ENCODE results near the gene TAS2R31. TPM values are rescaled to one million over a fixed set of nuclear protein-coding genes. Genes with fewer than 3 reads are reported as not detected.

Gene TAS2R31
- total RNA-seq, 1 donor from 2014 or later: 2.2 TPM

GRCh38 chr12:11026118-11026517 is 5.1 kb downstream of the TAS2R31 start:
- H3K36me3 Mint-ChIP-seq (ENCODE audit: low read depth, unreplicated experiment): peaks cover 10% of the 10 kb centered on the region
- no peak overlapping the region for H3K4me3 ChIP-seq (ENCODE audit: insufficient read depth, low read depth, low read length)

GRCh38 chr12:11023387-11023786 is 7.8 kb downstream of the TAS2R31 start:
- Histone ChIP-seq H3K27ac (ENCODE audit: low read depth, low read length) (no peak overlapping the region), H3K4me3 (ENCODE audit: insufficient read depth, low read depth, low read length) (no peak overlapping the region), H3K4me1 (ENCODE audit: insufficient read depth, low read length) (no peaks in the 10 kb centered on the region), H3K27me3 (ENCODE audit: insufficient read depth, low read length) (no peaks in the 10 kb centered on the region), H3K36me3 (ENCODE audit: insufficient read depth, low read length) (no peaks in the 10 kb centered on the region), H2AFZ (ENCODE audit: low read depth, low read length) (no peak overlapping the region), H3K79me2 (ENCODE audit: insufficient read depth, low read length) (no peaks in the 10 kb centered on the region), H4K20me1 (ENCODE audit: insufficient read depth, low read length) (peaks cover 3% of the 10 kb centered on the region), H3K9me3 (ENCODE audit: insufficient read depth, low read depth, low read length) (no peaks in the 10 kb centered on the region), H3K4me2 (ENCODE audit: low read length) (no peak overlapping the region), H3K9ac (ENCODE audit: low read length) (no peak overlapping the region)
- H3K4me3 Mint-ChIP-seq (ENCODE audit: unreplicated experiment): no peak overlapping the region
- H3K4me1 Mint-ChIP-seq (ENCODE audit: low read depth, unreplicated experiment): no peaks in the 10 kb centered on the region
- H3K27me3 Mint-ChIP-seq (ENCODE audit: low read depth, unreplicated experiment): no peaks in the 10 kb centered on the region
- no peak overlapping the region for H3K27ac Mint-ChIP-seq (ENCODE audit: unreplicated experiment)
- DNase-seq (ENCODE audit: low read depth) (no peak), FAIRE-seq (no peak)
- TF ChIP-seq CTCF (IDR thresholded peaks at IDR 0.05; ENCODE audit: insufficient read depth, low read depth, low read length) (no peak), EZH2 (IDR thresholded peaks at IDR 0.05; ENCODE audit: insufficient read depth, low read length) (no peak)
- peaks cover 10% of the 10 kb centered on the region for H3K36me3 Mint-ChIP-seq (ENCODE audit: low read depth, unreplicated experiment)
- no peaks in the 10 kb centered on the region for H3K9me3 Mint-ChIP-seq (ENCODE audit: unreplicated experiment)

More at GRCh38 chr12:11026118-11026517, 5.1 kb downstream of the TAS2R31 start:
- Histone ChIP-seq H3K9me3 (ENCODE audit: insufficient read depth, low read depth, low read length) (no peaks in the 10 kb centered on the region), H4K20me1 (ENCODE audit: insufficient read depth, low read length) (peaks cover 3% of the 10 kb centered on the region), H3K27me3 (ENCODE audit: insufficient read depth, low read length) (no peaks in the 10 kb centered on the region), H3K9ac (ENCODE audit: low read length) (no peak overlapping the region), H3K27ac (ENCODE audit: low read depth, low read length) (no peak overlapping the region), H3K4me2 (ENCODE audit: low read length) (no peak overlapping the region), H3K36me3 (ENCODE audit: insufficient read depth, low read length) (no peaks in the 10 kb centered on the region), H3K4me1 (ENCODE audit: insufficient read depth, low read length) (no peaks in the 10 kb centered on the region), H3K79me2 (ENCODE audit: insufficient read depth, low read length) (no peaks in the 10 kb centered on the region), H2AFZ (ENCODE audit: low read depth, low read length) (no peak overlapping the region)
- TF ChIP-seq CTCF (IDR thresholded peaks at IDR 0.05; ENCODE audit: insufficient read depth, low read depth, low read length): no peak
- no peak for TF ChIP-seq EZH2 (IDR thresholded peaks at IDR 0.05; ENCODE audit: insufficient read depth, low read length)
- FAIRE-seq (no peak), DNase-seq (ENCODE audit: low read depth) (no peak)
- H3K4me1 Mint-ChIP-seq (ENCODE audit: low read depth, unreplicated experiment): no peaks in the 10 kb centered on the region
- no peaks in the 10 kb centered on the region for H3K27me3 Mint-ChIP-seq (ENCODE audit: low read depth, unreplicated experiment)
- H3K27ac Mint-ChIP-seq (ENCODE audit: unreplicated experiment): no peak overlapping the region
- no peaks in the 10 kb centered on the region for H3K9me3 Mint-ChIP-seq (ENCODE audit: unreplicated experiment)
- H3K4me3 Mint-ChIP-seq (ENCODE audit: unreplicated experiment): no peak overlapping the region

- no peaks in the 10 kb centered on the region for H3K4me1 Mint-ChIP-seq (ENCODE audit: low read depth, unreplicated experiment)
- TF ChIP-seq CTCF (IDR thresholded peaks at IDR 0.05; ENCODE audit: insufficient read depth, low read depth, low read length): no peak
- no peak for TF ChIP-seq EZH2 (IDR thresholded peaks at IDR 0.05; ENCODE audit: insufficient read depth, low read length)
- peaks cover 5% of the 10 kb centered on the region for H3K36me3 Mint-ChIP-seq (ENCODE audit: low read depth, unreplicated experiment)
- no peaks in the 10 kb centered on the region for H3K9me3 Mint-ChIP-seq (ENCODE audit: unreplicated experiment)
- H3K4me3 ChIP-seq (ENCODE audit: insufficient read depth, low read depth, low read length): no peak within 1 kb of the TSS
- no peak within 1 kb of the TSS for H3K9ac ChIP-seq (ENCODE audit: low read length)
- no peaks in the 10 kb centered on the region for H3K9me3 ChIP-seq (ENCODE audit: insufficient read depth, low read depth, low read length)
- no peaks in the 10 kb centered on the region for H3K79me2 ChIP-seq (ENCODE audit: insufficient read depth, low read length)
- H3K4me1 ChIP-seq (ENCODE audit: insufficient read depth, low read length): no peaks in the 10 kb centered on the region
- H3K27me3 Mint-ChIP-seq (ENCODE audit: low read depth, unreplicated experiment): no peaks in the 10 kb centered on the region
- no peak within 1 kb of the TSS for H3K27ac Mint-ChIP-seq (ENCODE audit: unreplicated experiment)
- no peak within 1 kb of the TSS for H2AFZ ChIP-seq (ENCODE audit: low read depth, low read length)
- DNase-seq (ENCODE audit: low read depth): no peak
- FAIRE-seq: peak; percentile 17
- no peak within 1 kb of the TSS for H3K4me2 ChIP-seq (ENCODE audit: low read length)
- H4K20me1 ChIP-seq (ENCODE audit: insufficient read depth, low read length): peaks cover 3% of the 10 kb centered on the region
- H3K27me3 ChIP-seq (ENCODE audit: insufficient read depth, low read length): no peaks in the 10 kb centered on the region
- no peak within 1 kb of the TSS for H3K4me3 Mint-ChIP-seq (ENCODE audit: unreplicated experiment)
- no peaks in the 10 kb centered on the region for H3K36me3 ChIP-seq (ENCODE audit: insufficient read depth, low read length)
- no peak within 1 kb of the TSS for H3K27ac ChIP-seq (ENCODE audit: low read depth, low read length)
Observed at GRCh38 chr12:11022520-11022919, 8.7 kb downstream of the TAS2R31 start, which contains the start of gene TAS2R19. TSS of gene TAS2R19 (minus strand) at chr12:11022620. CDS start at chr12:11022571, 49 bp downstream.

All from astrocyte (in vitro differentiated cells and primary cell).